Kidney (tissue), 14 donors: ENCODE measurements around the gene FAM107B. TPM values are rescaled to one million over a fixed set of nuclear protein-coding genes. Genes with fewer than 3 reads are reported as not detected.

Experiments used
- DNase-seq, 5 donors: peaks; one replicate each; pipeline ENCODE4 v3.0.0-alpha.2; 2013 to 2020
- FAIRE-seq: peaks from 2 replicates; lab custom pipeline; 2012; peaks lifted over from hg19 to GRCh38; lab: Jason Lieb, UNC
- H3K27ac ChIP-seq, 2 donors: one replicate each; pipeline ENCODE4 v1.7.0; 2013; ENCODE audit warnings: low read depth in 2 of 2, low read length in 2 of 2, inconsistent platforms in 1 of 2
- H3K27me3 ChIP-seq: one replicate; pipeline ENCODE4 v1.7.1; 2013; ENCODE audit warnings: low read length, inconsistent platforms; ENCODE audit not compliant: control insufficient read depth, insufficient read depth
- H3K36me3 ChIP-seq, 3 donors: one replicate each; pipeline versions ENCODE4 v1.7.0 to v1.7.1; 2013; ENCODE audit warnings: low read length in 3 of 3, control low read depth in 1 of 3, inconsistent platforms in 1 of 3; ENCODE audit not compliant: insufficient read depth in 3 of 3, control insufficient read depth in 2 of 3
- H3K4me1 ChIP-seq, 3 donors: one replicate each; pipeline versions ENCODE4 v1.7.0 to v1.7.1; 2013; ENCODE audit warnings: low read length in 3 of 3, inconsistent platforms in 1 of 3, low read depth in 1 of 3; ENCODE audit not compliant: control insufficient read depth in 2 of 3, insufficient read depth in 2 of 3
- H3K4me3 ChIP-seq, 3 donors: one replicate each; pipeline versions ENCODE4 v1.7.0 to v1.8.1; 2013; ENCODE audit warnings: low read length in 3 of 3, control low read depth in 1 of 3, inconsistent platforms in 1 of 3
- H3K9ac ChIP-seq, 3 donors: one replicate each; pipeline versions ENCODE4 v1.7.0 to v1.7.1; 2013; ENCODE audit warnings: low read length in 3 of 3, control low read depth in 1 of 3, inconsistent platforms in 1 of 3
- H3K9me3 ChIP-seq, 3 donors: one replicate each; pipeline versions ENCODE4 v1.7.0 to v1.7.1; 2013; ENCODE audit warnings: low read length in 3 of 3, control low read depth in 1 of 3, inconsistent platforms in 1 of 3; ENCODE audit not compliant: control insufficient read depth in 2 of 3, insufficient read depth in 1 of 3
- intact Hi-C: fragments of 100-400 bp; cut with DNase I; formaldehyde crosslinking; loops from one replicate; pipeline ENCODE4 v1.11.1; 2022
- polyA plus RNA-seq: library from polyadenylated mRNA; stranded (reverse); fragments of 350-450 nt; fragmentation: Illumina TruSeq; extraction: RNeasy Lipid Tissue Mini Kit (QIAGEN cat#74804); gene quantifications from one replicate; pipeline ENCODE4 v1.2.3, GENCODE V29; 2014; ENCODE audit warnings: low read depth, low replicate concordance; ENCODE audit not compliant: insufficient read depth
- total RNA-seq: library from RNA; stranded (reverse); fragmentation: NEBNext Ultra II Directional; extraction: Animal tissue kit (Norgen Biotek cat#: 25700); gene quantifications from one replicate; pipeline ENCODE4 v1.2.1, GENCODE V29; 2021
- TF ChIP-seq, protein P1 (sequence below): IDR thresholded peaks from 3 replicates; pipeline ENCODE4 v1.5.1; 2012; ENCODE audit warnings: mild to moderate bottlenecking, moderate library complexity, borderline replicate concordance; ENCODE audit not compliant: insufficient read depth; ENCODE audit errors: extremely low read depth
- donor health status: control.
- donor health status: control.
- donor health status: control.
- donor health status: control.
- donor health status: control.
- donor health status: DM: yes; HTN: yes; CAD: no.
- donor health status: Normal renal cell carcinoma (clear cell type).

FAM107B gene
- total and polyA plus RNA-seq, 2 donors from 2014 or later: 105 to 122 TPM

- DNase-seq: peak in 2 of 5 donors; percentile 28 to 60
- H3K9ac ChIP-seq: no peak overlapping the region
- H3K36me3 ChIP-seq: no peaks in the 10 kb centered on the region
- no peaks in the 10 kb centered on the region for H3K27me3 ChIP-seq
- H3K27ac ChIP-seq: no peak overlapping the region
- FAIRE-seq: no peak
- H3K4me3 ChIP-seq: no peak overlapping the region
- intact Hi-C loops: no loop called here
- H3K4me1 ChIP-seq: no peaks in the 10 kb centered on the region
- TF ChIP-seq, protein P1, sequence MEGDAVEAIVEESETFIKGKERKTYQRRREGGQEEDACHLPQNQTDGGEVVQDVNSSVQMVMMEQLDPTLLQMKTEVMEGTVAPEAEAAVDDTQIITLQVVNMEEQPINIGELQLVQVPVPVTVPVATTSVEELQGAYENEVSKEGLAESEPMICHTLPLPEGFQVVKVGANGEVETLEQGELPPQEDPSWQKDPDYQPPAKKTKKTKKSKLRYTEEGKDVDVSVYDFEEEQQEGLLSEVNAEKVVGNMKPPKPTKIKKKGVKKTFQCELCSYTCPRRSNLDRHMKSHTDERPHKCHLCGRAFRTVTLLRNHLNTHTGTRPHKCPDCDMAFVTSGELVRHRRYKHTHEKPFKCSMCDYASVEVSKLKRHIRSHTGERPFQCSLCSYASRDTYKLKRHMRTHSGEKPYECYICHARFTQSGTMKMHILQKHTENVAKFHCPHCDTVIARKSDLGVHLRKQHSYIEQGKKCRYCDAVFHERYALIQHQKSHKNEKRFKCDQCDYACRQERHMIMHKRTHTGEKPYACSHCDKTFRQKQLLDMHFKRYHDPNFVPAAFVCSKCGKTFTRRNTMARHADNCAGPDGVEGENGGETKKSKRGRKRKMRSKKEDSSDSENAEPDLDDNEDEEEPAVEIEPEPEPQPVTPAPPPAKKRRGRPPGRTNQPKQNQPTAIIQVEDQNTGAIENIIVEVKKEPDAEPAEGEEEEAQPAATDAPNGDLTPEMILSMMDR: no peak
- H3K9me3 ChIP-seq: no peaks in the 10 kb centered on the region
Measured at GRCh38 chr10:14707481-14707880, 67.2 kb downstream of the FAM107B start.

GRCh38 chr10:14705548-14706230, 69.0 kb downstream of the FAM107B start:
- H3K4me1 ChIP-seq: no peaks in the 10 kb centered on the region
- H3K27ac ChIP-seq: no peak overlapping the region
- DNase-seq (peak in 1 of 5 donors; percentile 21), FAIRE-seq (no peak)
- intact Hi-C loops: no loop called here
- no peaks in the 10 kb centered on the region for H3K9me3 ChIP-seq
- TF ChIP-seq, protein P1: no peak
- H3K9ac ChIP-seq: no peak overlapping the region
- H3K4me3 ChIP-seq: no peak overlapping the region
- no peaks in the 10 kb centered on the region for H3K27me3 ChIP-seq
- no peaks in the 10 kb centered on the region for H3K36me3 ChIP-seq

- Histone ChIP-seq H3K9ac (no peak overlapping the region), H3K27ac (no peak overlapping the region), H3K4me3 (no peak overlapping the region), H3K27me3 (no peaks in the 10 kb centered on the region), H3K9me3 (no peaks in the 10 kb centered on the region), H3K4me1 (no peaks in the 10 kb centered on the region), H3K36me3 (no peaks in the 10 kb centered on the region)
- TF ChIP-seq, protein P1: no peak
- DNase-seq: no peak
- no peak for FAIRE-seq
- intact Hi-C loops: no loop called here
Measured at GRCh38 chr10:14703631-14704001, 71.1 kb downstream of the FAM107B start.
